Gastrocnemius medialis (tissue), 4 donors: Measurements from ENCODE around the gene TBK1.

ENCODE experiments used
- CTCF ChIP-seq, 5 experiments: fragments of 450-650 bp in 3 of 5; fragments of 200-600 bp in 2 of 5; sonication (generic) in 2 of 5; IDR thresholded peaks in 4 of 5; conservative IDR thresholded peaks in 1 of 5; 1 replicate in 4 of 5; 2 replicates in 1 of 5; pipeline ENCODE4 v1.5.1; 2016 to 2019; ENCODE audit warnings: antibody characterized with exemption in 5 of 5, mild to moderate bottlenecking in 3 of 5, moderate library complexity in 3 of 5
- POLR2A ChIP-seq, 2 donors: fragments of 450-650 bp; IDR thresholded peaks; one replicate each; pipeline ENCODE4 v1.6.1; 2017; ENCODE audit warnings: antibody characterized with exemption in 2 of 2, mild to moderate bottlenecking in 2 of 2, moderate library complexity in 2 of 2

GRCh38 chr12:64494998-64495729 lies 43.2 kb downstream of the TBK1 start:
- no peak for TF ChIP-seq CTCF (IDR thresholded peaks at IDR 0.05 in 4 of 5, conservative IDR thresholded peaks at IDR 0.05 in 1 of 5)
- TF ChIP-seq POLR2A (IDR thresholded peaks at IDR 0.05): no peak
